HepG2 (cell line): ENCODE results near the gene HDAC4. TPM values are rescaled to one million over a fixed set of nuclear protein-coding genes. Genes with fewer than 3 reads are reported as not detected.

Experiments
- ATAC-seq: fragments of 200-7000 bp; cut with Tn5 transposase; 3 replicates; pipeline ENCODE4 v1.9.1; 2020; ENCODE audit warnings: mild to moderate bottlenecking, moderate library complexity
- BruUV-seq: library from RNA; stranded (reverse); fragments of 400-500 nt; replicated peaks from 2 replicates; lab custom pipeline; 2021; lab: Mats Ljungman, UMichigan
- CTCF ChIA-PET: fragments of 300-600 bp; formaldehyde crosslinking; extraction: SDS; loops from one replicate; lab custom pipeline; 2021; ENCODE audit warnings: low total read pairs, inconsistent platforms, low intra/inter-chr PET ratio; lab: Yijun Ruan, JAX
- POLR2A ChIA-PET: fragments of 350-600 bp; sonication (Branson Sonifier 250); formaldehyde crosslinking; loops from one replicate; lab custom pipeline; 2020; ENCODE audit warnings: antibody characterized with exemption, inconsistent platforms; lab: Yijun Ruan, JAX
- DNase-seq: peaks from one replicate; pipeline ENCODE4 v3.0.0-alpha.2; 2015; ENCODE audit warnings: low spot score
- FAIRE-seq: peaks from 3 replicates; lab custom pipeline; 2011; peaks lifted over from hg19 to GRCh38; lab: Jason Lieb, UNC
- H2AFZ ChIP-seq: one replicate; pipeline ENCODE4 v1.6.1; 2011; ENCODE audit warnings: low read length, inconsistent platforms
- H3K27ac ChIP-seq: fragments of 300-600 bp; 3 replicates; pipeline ENCODE4 v1.8.0; 2011; ENCODE audit warnings: mixed run types, mild to moderate bottlenecking, mixed read lengths, low read length, inconsistent platforms; ENCODE audit not compliant: insufficient read depth; ENCODE audit errors: extremely low read length
- H3K27me3 ChIP-seq, 2 experiments: fragments of 200-600 bp in 1 of 2; 2 replicates in 1 of 2; 3 replicates in 1 of 2; pipeline versions ENCODE4 v1.6.0 to v1.8.0; 2011; ENCODE audit warnings: low read length in 2 of 2, mild to moderate bottlenecking in 2 of 2, moderate library complexity in 2 of 2, inconsistent platforms in 1 of 2; ENCODE audit not compliant: insufficient read depth in 2 of 2, control insufficient read depth in 1 of 2
- H3K36me3 ChIP-seq, 2 experiments: fragments of 200-600 bp in 1 of 2; replicated peaks in 1 of 2; 2 replicates in 1 of 2; 3 replicates in 1 of 2; pipeline versions ENCODE4 v1.5.1 to v1.8.0; 2011; ENCODE audit warnings: low read length in 2 of 2, inconsistent platforms in 1 of 2; ENCODE audit not compliant: insufficient read depth in 2 of 2, control insufficient read depth in 1 of 2
- H3K4me1 ChIP-seq: 2 replicates; pipeline ENCODE4 v1.5.1; 2012; ENCODE audit warnings: low read length, inconsistent platforms; ENCODE audit not compliant: insufficient read depth
- H3K4me2 ChIP-seq: 2 replicates; pipeline ENCODE4 v1.6.0; 2011; ENCODE audit warnings: low read depth, low read length, inconsistent platforms
- H3K4me3 ChIP-seq, 3 experiments: fragments of 200-600 bp in 1 of 3; sonication (generic), shearing (Covaris generic) in 1 of 3; replicated peaks in 1 of 3; 2 replicates each; pipeline ENCODE4 v1.5.1; 2011 to 2016; ENCODE audit warnings: low read length in 3 of 3, inconsistent platforms in 2 of 3, low read depth in 2 of 3, mild to moderate bottlenecking in 2 of 3, control low read depth in 1 of 3, mixed read lengths in 1 of 3; ENCODE audit not compliant: insufficient read depth in 1 of 3
- H3K79me2 ChIP-seq: one replicate; pipeline ENCODE4 v1.6.1; 2011; ENCODE audit warnings: low read length, inconsistent platforms; ENCODE audit not compliant: insufficient read depth
- H3K9ac ChIP-seq: 2 replicates; pipeline ENCODE4 v1.6.0; 2011; ENCODE audit warnings: mild to moderate bottlenecking, low read depth, low read length, inconsistent platforms; ENCODE audit not compliant: insufficient read depth
- H3K9me3 ChIP-seq: 2 replicates; pipeline ENCODE4 v1.5.1; 2012; ENCODE audit warnings: mild to moderate bottlenecking, low read length
- H4K20me1 ChIP-seq: 2 replicates; pipeline ENCODE4 v1.6.0; 2011; ENCODE audit warnings: inconsistent platforms, mild to moderate bottlenecking, low read length, moderate library complexity; ENCODE audit not compliant: insufficient read depth
- ASH2L ChIP-seq: fragments of 300-600, 200-600 bp; sonication (generic); IDR thresholded peaks from 2 replicates; pipeline ENCODE4 v1.7.0; 2017; ENCODE audit warnings: low read depth, mild to moderate bottlenecking, moderate library complexity, mixed read lengths, low read length; ENCODE audit not compliant: insufficient read length
- CBX5 ChIP-seq: sonication (generic); formaldehyde crosslinking; IDR thresholded peaks from 2 replicates; pipeline ENCODE4 v1.4.0; 2020; ENCODE audit warnings: missing genetic modification reagents, borderline replicate concordance
- CEBPZ ChIP-seq: IDR thresholded peaks from 2 replicates; pipeline ENCODE4 v1.6.1; 2012; ENCODE audit warnings: low read length, improper control_type of control experiment
- FOXO1 ChIP-seq: sonication (generic); formaldehyde crosslinking; IDR thresholded peaks from 2 replicates; pipeline ENCODE4 v1.4.0; 2020; ENCODE audit warnings: missing genetic modification reagents
- HDAC6 ChIP-seq: fragments of 200-600 bp; sonication (generic); IDR thresholded peaks from 2 replicates; pipeline ENCODE4 v1.7.0; 2017; ENCODE audit warnings: mild to moderate bottlenecking, antibody characterized with exemption, low read length, low read depth
- MED1 ChIP-seq: sonication (generic); formaldehyde crosslinking; IDR thresholded peaks from 2 replicates; pipeline ENCODE4 v1.4.0; 2020; ENCODE audit warnings: missing genetic modification reagents
- MEF2D ChIP-seq: sonication (generic); formaldehyde crosslinking; IDR thresholded peaks from 2 replicates; pipeline ENCODE4 v1.5.1; 2020; ENCODE audit warnings: mild to moderate bottlenecking, missing genetic modification reagents
- MZF1 ChIP-seq: sonication (generic); formaldehyde crosslinking; IDR thresholded peaks from 2 replicates; pipeline ENCODE4 v1.8.1; 2023; ENCODE audit warnings: mild to moderate bottlenecking, missing genetic modification reagents, borderline replicate concordance
- NFYC ChIP-seq: IDR thresholded peaks from 2 replicates; pipeline ENCODE4 v1.6.1; 2016; ENCODE audit warnings: missing genetic modification reagents, missing compliant biosample characterization
- NR2F2 ChIP-seq: IDR thresholded peaks from 2 replicates; pipeline ENCODE4 v1.6.1; 2012; ENCODE audit warnings: low read depth, inconsistent platforms, borderline replicate concordance
- POLR2A ChIP-seq, 2 experiments: IDR thresholded peaks; 2 replicates each; pipeline ENCODE4 v1.6.1; 2011; ENCODE audit warnings: low read depth in 2 of 2, low read length in 2 of 2, mild to moderate bottlenecking in 1 of 2, moderate library complexity in 1 of 2; ENCODE audit not compliant: insufficient read depth in 1 of 2
- SMARCE1 ChIP-seq: fragments of 450-650 bp; IDR thresholded peaks from 2 replicates; pipeline ENCODE4 v1.6.1; 2017; ENCODE audit warnings: borderline replicate concordance
- TRIM22 ChIP-seq: fragments of 450-650 bp; IDR thresholded peaks from 2 replicates; pipeline ENCODE4 v1.6.1; 2017
- ZBTB1 ChIP-seq: sonication (generic); formaldehyde crosslinking; IDR thresholded peaks from 2 replicates; pipeline ENCODE4 v1.4.0; 2020; ENCODE audit warnings: missing genetic modification reagents, borderline replicate concordance
- ZNF17 ChIP-seq: sonication (generic); formaldehyde crosslinking; IDR thresholded peaks from 2 replicates; pipeline ENCODE4 v1.5.0; 2020; ENCODE audit warnings: mild to moderate bottlenecking, missing genetic modification reagents
- ZNF235 ChIP-seq: sonication (generic); formaldehyde crosslinking; IDR thresholded peaks from 2 replicates; pipeline ENCODE4 v1.8.1; 2023; ENCODE audit warnings: mild to moderate bottlenecking, missing genetic modification reagents, borderline replicate concordance
- ZNF354B ChIP-seq: sonication (generic); formaldehyde crosslinking; IDR thresholded peaks from 2 replicates; pipeline ENCODE4 v1.8.0; 2022; ENCODE audit warnings: mild to moderate bottlenecking, missing genetic modification reagents
- ZNF619 ChIP-seq: sonication (generic); formaldehyde crosslinking; IDR thresholded peaks from 2 replicates; pipeline ENCODE4 v1.4.0; 2020; ENCODE audit warnings: mild to moderate bottlenecking, missing genetic modification reagents
- ZSCAN9 ChIP-seq: IDR thresholded peaks from 2 replicates; pipeline ENCODE4 v1.6.1; 2016; ENCODE audit warnings: borderline replicate concordance
- WGBS: methylation state at CpG from one replicate; pipeline ENCODE4 v1.1.6; 2017; ENCODE audit warnings: low lambda C conversion rate; 5-methylcytosine and 5-hydroxymethylcytosine counted together
- in situ Hi-C: cut with HindIII; loops from 2 replicates; pipeline ENCODE4 v1.10.0; 2017; ENCODE audit warnings: low pct_unique_long_range_greater_than_20kb; ENCODE audit not compliant: extremely low pct_ligation_motif_present
- intact Hi-C: fragments of 100-400 bp; cut with micrococcal nuclease; formaldehyde crosslinking; loops from one replicate; pipeline ENCODE4 v1.10.0; 2022; ENCODE audit not compliant: unreplicated experiment
- polyA plus RNA-seq, 8 experiments: library from polyadenylated mRNA; depleted of rRNA in 3 of 8; stranded (reverse) in 7 of 8; unstranded in 1 of 8; fragments of >200 nt; fragmentation: Illumina TruSeq in 4 of 8; extraction: Trizol in 4 of 8; gene quantifications; 2 replicates each; pipeline versions ENCODE4 v1.2.1 to v1.2.3, GENCODE V29; 2011 to 2016; ENCODE audit warnings: low read depth in 4 of 8, missing spikeins in 1 of 8, mixed read lengths in 1 of 8; ENCODE audit not compliant: insufficient read depth in 1 of 8
- total RNA-seq, 5 experiments: library from RNA; depleted of rRNA; stranded (reverse); fragments of >200 nt; fragmentation: Illumina TruSeq; extraction: Trizol; gene quantifications; 2 replicates each; pipeline ENCODE4 v1.2.3, GENCODE V29; 2016; ENCODE audit warnings: low read depth in 1 of 5

The HDAC4 gene
- total and polyA plus RNA-seq, 2 of the 13 experiments (the other 11 are each of a cell fraction or from before 2014, with no cell fraction given) = 10.1 to 11.5 TPM

- TF ChIP-seq ASH2L (no peak), ZBTB1 (CRISPR knock-in tag) (no peak), CBX5 (CRISPR knock-in tag) (no peak)
Observed at GRCh38 chr2:239044336-239044735, 356.5 kb downstream of the HDAC4 start (continued).

GRCh38 chr2:239043326-239043725 is 357.5 kb downstream of the HDAC4 start:
- peaks cover 33% of the 10 kb centered on the region for H3K4me1 ChIP-seq
- H3K79me2 ChIP-seq = no peaks in the 10 kb centered on the region
- ATAC-seq = no peak
- H3K27ac ChIP-seq = no peak overlapping the region
- WGBS = 84% methylated on average over 12 of the region's 12 CpGs
- no peak overlapping the region for H3K9ac ChIP-seq
- no peak overlapping the region for H2AFZ ChIP-seq
- H4K20me1 ChIP-seq = no peaks in the 10 kb centered on the region
- H3K36me3 ChIP-seq = no peaks in the 10 kb centered on the region
- ChIA-PET POLR2A (no interaction called here), CTCF (no interaction called here)
- no peak overlapping the region for H3K4me2 ChIP-seq
- no peak for DNase-seq
- intact Hi-C loops = no loop called here
- no peaks in the 10 kb centered on the region for H3K9me3 ChIP-seq
- no peak for FAIRE-seq
- H3K4me3 ChIP-seq = no peak overlapping the region
- in situ Hi-C loops = no loop called here
- no TSS peak for BruUV-seq
- peaks cover 0 to 13% of the 10 kb centered on the region in 2 experiments; a peak in 1 of 5 replicates for H3K27me3 ChIP-seq
- TF ChIP-seq CEBPZ (no peak), NFYC (CRISPR knock-in tag) (no peak), MEF2D (CRISPR knock-in tag) (no peak), MZF1 (CRISPR knock-in tag) (no peak), ZNF235 (CRISPR knock-in tag) (no peak), ZNF619 (CRISPR knock-in tag) (no peak), NR2F2 (no peak), SMARCE1 (no peak), POLR2A (IDR thresholded peaks at IDR 0.05; ENCODE audit: insufficient read depth in 1 of 2, low read depth in 2 of 2, low read length in 2 of 2) (no peak), MED1 (no peak), ZNF354B (CRISPR knock-in tag) (no peak), ZNF17 (CRISPR knock-in tag) (no peak), ZSCAN9 (no peak), HDAC6 (no peak), FOXO1 (CRISPR knock-in tag) (no peak), TRIM22 (no peak)
